ENCODE results near the gene RGS2.

RGS2 gene

DNA sequence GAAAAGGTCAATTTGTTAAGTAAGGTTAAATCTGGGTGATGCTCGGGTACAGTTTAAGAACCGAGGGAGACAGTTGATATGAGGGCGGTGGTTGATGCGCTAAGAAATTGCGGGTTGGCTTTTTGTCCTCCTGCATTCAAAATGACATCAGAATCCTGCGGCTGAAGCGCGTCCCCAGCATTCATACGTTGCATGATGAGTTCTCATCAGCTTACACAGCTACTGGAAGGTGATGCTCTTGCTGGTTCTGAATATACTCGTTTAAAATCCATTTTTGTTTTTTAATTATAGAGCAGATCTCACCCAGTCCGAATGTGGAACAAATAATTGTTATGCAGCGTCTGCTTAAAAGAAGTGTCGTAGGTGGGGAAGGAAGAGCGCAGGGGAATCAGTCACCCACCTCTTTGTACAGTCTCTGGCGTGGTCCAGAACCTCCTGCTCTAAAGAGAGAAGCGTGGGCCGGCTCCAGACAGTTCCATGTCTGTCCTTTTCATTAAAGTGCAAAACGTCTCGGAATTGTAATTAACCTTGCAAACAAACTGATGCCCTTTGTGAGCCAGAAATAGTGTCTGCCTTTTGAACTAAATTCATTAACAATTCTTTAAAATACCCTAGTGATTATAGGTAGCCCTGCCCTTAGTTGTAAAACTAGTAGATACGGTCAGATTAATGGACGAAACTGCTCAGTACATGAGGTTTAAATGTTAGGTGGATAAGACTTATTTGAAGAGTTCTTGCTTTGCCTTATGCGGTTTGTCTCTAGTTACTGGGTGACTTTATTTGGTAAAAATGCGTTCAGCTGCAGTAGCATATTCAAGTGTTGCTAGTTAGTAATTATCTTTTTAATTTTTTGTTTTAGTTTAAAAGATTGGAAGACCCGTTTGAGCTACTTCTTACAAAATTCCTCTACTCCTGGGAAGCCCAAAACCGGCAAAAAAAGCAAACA, 741 bp downstream of the RGS2 start:
- WGBS: 12% methylated on average over 20 of the region's 25 CpGs
- no peak overlapping the region for H3K27ac ChIP-seq (ENCODE audit: low read length, poor library complexity, severe bottlenecking)
- peaks cover 0 to 25% of the 10 kb centered on the region in 2 experiments for H3K36me3 ChIP-seq (ENCODE audit: control insufficient read depth in 1 of 2, insufficient read depth in 2 of 2, low read depth in 1 of 2, low read length in 2 of 2)

DNA sequence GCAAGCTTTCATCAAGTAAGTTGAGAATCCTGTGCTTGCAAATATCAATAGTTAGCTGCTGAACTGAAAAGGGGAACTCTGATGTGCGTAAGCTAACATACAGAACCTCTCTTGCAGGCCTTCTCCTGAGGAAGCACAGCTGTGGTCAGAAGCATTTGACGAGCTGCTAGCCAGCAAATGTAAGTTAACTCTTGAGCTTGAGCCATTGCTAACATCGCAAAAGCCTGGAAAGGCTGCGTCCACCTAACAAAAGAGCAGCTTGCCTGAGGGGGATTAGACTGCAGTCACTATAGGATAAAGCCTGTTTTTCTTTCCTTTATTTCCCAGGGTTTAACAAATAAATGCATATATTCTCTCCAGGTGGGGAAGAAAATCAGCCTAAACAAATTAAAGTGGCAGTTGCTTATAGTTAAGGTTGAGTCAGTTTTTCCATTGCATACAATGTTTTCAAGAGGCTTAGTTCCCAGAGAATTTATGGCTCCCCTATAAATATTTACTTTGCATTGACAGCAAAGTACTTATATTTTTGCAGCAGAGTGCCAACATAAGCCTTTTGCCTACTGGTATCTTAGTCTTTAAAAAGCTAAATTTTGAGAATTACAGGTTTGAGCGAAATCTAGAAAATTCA, 1.5 kb downstream of the RGS2 start:
- Histone ChIP-seq H2BK120ac (ENCODE audit: low read depth, low read length) (no peak overlapping the region), H3K4me3 (ENCODE audit: insufficient read depth in 1 of 2, low read depth in 1 of 2, low read length in 2 of 2) (peak overlapping the region in 1 of 2 experiments; percentile 89), H3K4ac (ENCODE audit: low read depth in 1 of 2, low read length in 2 of 2) (no peak overlapping the region), H3K4me2 (ENCODE audit: low read length, poor library complexity, severe bottlenecking) (peak overlapping the region; percentile 36), H2BK5ac (ENCODE audit: low read depth, low read length, poor library complexity, severe bottlenecking) (no peak overlapping the region), H2AK5ac (ENCODE audit: low read length, severe bottlenecking) (no peak overlapping the region), H4K91ac (ENCODE audit: low read length) (no peak overlapping the region), H3K27ac (ENCODE audit: low read length, poor library complexity, severe bottlenecking) (no peak overlapping the region), H2AFZ (ENCODE audit: low read depth, low read length) (no peak overlapping the region), H3K79me1 (replicated peaks; ENCODE audit: low read length, poor library complexity, severe bottlenecking) (no peaks in the 10 kb centered on the region), H2BK15ac (ENCODE audit: low read depth, poor library complexity, severe bottlenecking) (no peak overlapping the region), H3K27me3 (ENCODE audit: control insufficient read depth in 1 of 2, insufficient read depth in 1 of 2, low read length in 2 of 2) (no peaks in the 10 kb centered on the region), H3K9me3 (ENCODE audit: control insufficient read depth, low read length) (no peaks in the 10 kb centered on the region), H3K36me3 (ENCODE audit: control insufficient read depth in 1 of 2, insufficient read depth in 2 of 2, low read depth in 1 of 2, low read length in 2 of 2) (peaks cover 0 to 25% of the 10 kb centered on the region in 2 experiments), H3K18ac (ENCODE audit: low read depth in 1 of 2, low read length in 2 of 2) (no peak overlapping the region), H2BK12ac (ENCODE audit: low read length in 2 of 2) (no peak overlapping the region), H3K23ac (ENCODE audit: low read length in 2 of 2) (no peak overlapping the region), H3K9ac (ENCODE audit: low read length) (peak overlapping the region; percentile 92), H3K4me1 (ENCODE audit: control insufficient read depth, insufficient read depth, low read depth, low read length) (peaks cover 3% of the 10 kb centered on the region), H4K8ac (ENCODE audit: low read length) (no peak overlapping the region), H3K14ac (ENCODE audit: low read length in 2 of 2) (peak overlapping the region in 1 of 2 experiments; percentile 20)
- peak; percentile 79 for DNase-seq
- 14% methylated on average over 4 of the region's 5 CpGs for WGBS

More for the DNA sequence above, 741 bp downstream of the RGS2 start:
- peak overlapping the region in 1 of 2 experiments; percentile 24 for H3K4ac ChIP-seq (ENCODE audit: low read depth in 1 of 2, low read length in 2 of 2)
- H3K18ac ChIP-seq (ENCODE audit: low read depth in 1 of 2, low read length in 2 of 2): peak overlapping the region; percentile 40 to 82
- H2BK5ac ChIP-seq (ENCODE audit: low read depth, low read length, poor library complexity, severe bottlenecking): no peak overlapping the region
- no peaks in the 10 kb centered on the region for H3K79me1 ChIP-seq (replicated peaks; ENCODE audit: low read length, poor library complexity, severe bottlenecking)
- H4K8ac ChIP-seq (ENCODE audit: low read length): no peak overlapping the region
- peak overlapping the region; percentile 92 for H3K9ac ChIP-seq (ENCODE audit: low read length)
- peak overlapping the region; percentile 29 for H2AFZ ChIP-seq (ENCODE audit: low read depth, low read length)
- peak overlapping the region; percentile 94 for H3K4me2 ChIP-seq (ENCODE audit: low read length, poor library complexity, severe bottlenecking)
- DNase-seq: no peak
- no peak overlapping the region for H2BK120ac ChIP-seq (ENCODE audit: low read depth, low read length)
- no peak overlapping the region for H2AK5ac ChIP-seq (ENCODE audit: low read length, severe bottlenecking)
- H3K4me1 ChIP-seq (ENCODE audit: control insufficient read depth, insufficient read depth, low read depth, low read length): peaks cover 3% of the 10 kb centered on the region
- H3K27me3 ChIP-seq (ENCODE audit: control insufficient read depth in 1 of 2, insufficient read depth in 1 of 2, low read length in 2 of 2): no peaks in the 10 kb centered on the region
- H2BK15ac ChIP-seq (ENCODE audit: low read depth, poor library complexity, severe bottlenecking): no peak overlapping the region
- no peak overlapping the region for H4K91ac ChIP-seq (ENCODE audit: low read length)
- H3K9me3 ChIP-seq (ENCODE audit: control insufficient read depth, low read length): no peaks in the 10 kb centered on the region
- peak overlapping the region in 1 of 2 experiments; percentile 82 for H3K14ac ChIP-seq (ENCODE audit: low read length in 2 of 2)
- H3K4me3 ChIP-seq (ENCODE audit: insufficient read depth in 1 of 2, low read depth in 1 of 2, low read length in 2 of 2): peak overlapping the region; percentile 72 to 89
- peak overlapping the region in 1 of 2 experiments; percentile 34 for H3K23ac ChIP-seq (ENCODE audit: low read length in 2 of 2)
- no peak overlapping the region for H2BK12ac ChIP-seq (ENCODE audit: low read length in 2 of 2)

DNA sequence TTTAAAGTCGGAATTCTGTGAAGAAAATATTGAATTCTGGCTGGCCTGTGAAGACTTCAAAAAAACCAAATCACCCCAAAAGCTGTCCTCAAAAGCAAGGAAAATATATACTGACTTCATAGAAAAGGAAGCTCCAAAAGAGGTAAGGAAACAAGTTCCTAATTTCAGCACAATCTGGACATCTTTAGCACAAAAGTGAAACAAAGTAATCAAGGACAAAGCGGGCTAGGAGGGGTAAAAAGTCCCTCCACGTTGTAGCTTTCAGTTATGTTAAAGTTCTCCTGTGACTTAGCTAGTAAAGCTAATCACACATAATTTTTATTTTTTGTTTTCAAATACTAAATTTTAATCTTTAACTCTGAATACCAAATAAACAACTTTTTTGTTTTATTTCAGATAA, 2.2 kb downstream of the RGS2 start:
- no peak overlapping the region for H3K4ac ChIP-seq (ENCODE audit: low read depth in 1 of 2, low read length in 2 of 2)
- H2AK5ac ChIP-seq (ENCODE audit: low read length, severe bottlenecking): no peak overlapping the region
- H3K27ac ChIP-seq (ENCODE audit: low read length, poor library complexity, severe bottlenecking): no peak overlapping the region
- H2AFZ ChIP-seq (ENCODE audit: low read depth, low read length): no peak overlapping the region
- no peaks in the 10 kb centered on the region for H3K27me3 ChIP-seq (ENCODE audit: control insufficient read depth in 1 of 2, insufficient read depth in 1 of 2, low read length in 2 of 2)
- H3K9ac ChIP-seq (ENCODE audit: low read length): peak overlapping the region; percentile 92
- peak overlapping the region in 1 of 2 experiments; percentile 89 for H3K4me3 ChIP-seq (ENCODE audit: insufficient read depth in 1 of 2, low read depth in 1 of 2, low read length in 2 of 2)
- no peak overlapping the region for H3K4me2 ChIP-seq (ENCODE audit: low read length, poor library complexity, severe bottlenecking)
- no peak overlapping the region for H3K18ac ChIP-seq (ENCODE audit: low read depth in 1 of 2, low read length in 2 of 2)
- no peak overlapping the region for H2BK12ac ChIP-seq (ENCODE audit: low read length in 2 of 2)
- no peaks in the 10 kb centered on the region for H3K79me1 ChIP-seq (replicated peaks; ENCODE audit: low read length, poor library complexity, severe bottlenecking)
- H3K14ac ChIP-seq (ENCODE audit: low read length in 2 of 2): no peak overlapping the region
- no peaks in the 10 kb centered on the region for H3K9me3 ChIP-seq (ENCODE audit: control insufficient read depth, low read length)
- H2BK120ac ChIP-seq (ENCODE audit: low read depth, low read length): no peak overlapping the region
- H2BK5ac ChIP-seq (ENCODE audit: low read depth, low read length, poor library complexity, severe bottlenecking): no peak overlapping the region
- peaks cover 0 to 25% of the 10 kb centered on the region in 2 experiments for H3K36me3 ChIP-seq (ENCODE audit: control insufficient read depth in 1 of 2, insufficient read depth in 2 of 2, low read depth in 1 of 2, low read length in 2 of 2)
- 86% methylated on average over 1 of the region's 3 CpGs for WGBS
- H3K4me1 ChIP-seq (ENCODE audit: control insufficient read depth, insufficient read depth, low read depth, low read length): peaks cover 3% of the 10 kb centered on the region
- H4K91ac ChIP-seq (ENCODE audit: low read length): no peak overlapping the region
- DNase-seq: no peak
- H4K8ac ChIP-seq (ENCODE audit: low read length): no peak overlapping the region
- no peak overlapping the region for H3K23ac ChIP-seq (ENCODE audit: low read length in 2 of 2)
- no peak overlapping the region for H2BK15ac ChIP-seq (ENCODE audit: low read depth, poor library complexity, severe bottlenecking)

Data from mesenchymal stem cell (in vitro differentiated cells and primary cell).